ENCODE data around the gene ACSL1. TPM values are rescaled to one million over a fixed set of nuclear protein-coding genes. Genes with fewer than 3 reads are reported as not detected.

ACSL1 gene
- total and polyA plus RNA-seq, 9 of the 15 experiments (the other 6 are each of a cell fraction or from before 2014, with no cell fraction given) = 6.7 to 24.1 (median 15.0) TPM

DNA sequence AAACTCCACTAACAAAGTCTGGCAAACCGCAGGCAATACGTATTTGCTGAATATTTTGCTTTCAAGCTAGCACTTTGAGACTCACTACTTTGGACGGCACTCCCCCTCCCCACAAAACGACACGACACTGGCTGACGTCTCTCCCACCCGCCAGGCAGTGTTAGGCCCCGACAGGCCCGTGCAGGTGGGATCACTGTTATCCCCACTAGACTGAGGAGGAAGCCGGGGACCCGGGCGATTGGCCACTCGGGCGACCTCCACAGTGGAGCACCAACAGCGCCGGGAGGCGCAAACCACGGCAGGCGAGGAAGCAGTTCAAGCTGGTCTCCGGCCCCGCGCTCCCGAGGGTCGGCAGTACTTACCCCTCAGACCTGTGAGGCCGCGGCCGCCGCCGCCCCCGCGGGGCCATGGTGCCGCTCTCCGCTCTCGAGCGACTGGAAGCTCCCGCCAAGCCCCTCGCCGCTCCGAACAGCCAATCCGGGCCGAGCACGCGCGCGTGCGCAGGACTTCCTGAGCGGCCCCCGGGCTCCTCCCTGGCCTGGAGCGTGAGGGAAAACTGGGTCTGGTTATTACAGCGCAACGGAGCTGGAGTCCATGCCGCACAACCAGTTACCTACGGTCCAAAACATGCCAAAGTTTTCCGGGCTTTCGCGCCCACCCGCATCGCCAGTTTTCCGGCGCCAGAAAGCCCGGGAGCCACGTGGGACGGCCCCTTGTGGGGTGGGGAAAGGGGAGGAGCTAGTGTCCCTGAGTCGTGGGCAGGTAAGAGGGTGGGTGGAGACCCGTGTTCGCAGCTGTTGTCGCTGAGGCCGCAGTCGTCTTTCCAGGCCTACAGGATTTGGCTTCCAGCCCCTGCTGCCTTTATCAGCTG, 91.9 kb downstream of the ACSL1 start, which contains the start of gene CENPU (continued):
- peak; percentile 69; the same call in 1 of the 2 replicates for TF ChIP-seq ZBTB5 (IDR thresholded peaks at IDR 0.05)
- peak; percentile 48 for TF ChIP-seq CBFA2T3 (IDR thresholded peaks at IDR 0.05)
- TF ChIP-seq MBD1 (CRISPR knock-in tag; IDR thresholded peaks at IDR 0.05) = no peak
- TF ChIP-seq, protein P1, sequence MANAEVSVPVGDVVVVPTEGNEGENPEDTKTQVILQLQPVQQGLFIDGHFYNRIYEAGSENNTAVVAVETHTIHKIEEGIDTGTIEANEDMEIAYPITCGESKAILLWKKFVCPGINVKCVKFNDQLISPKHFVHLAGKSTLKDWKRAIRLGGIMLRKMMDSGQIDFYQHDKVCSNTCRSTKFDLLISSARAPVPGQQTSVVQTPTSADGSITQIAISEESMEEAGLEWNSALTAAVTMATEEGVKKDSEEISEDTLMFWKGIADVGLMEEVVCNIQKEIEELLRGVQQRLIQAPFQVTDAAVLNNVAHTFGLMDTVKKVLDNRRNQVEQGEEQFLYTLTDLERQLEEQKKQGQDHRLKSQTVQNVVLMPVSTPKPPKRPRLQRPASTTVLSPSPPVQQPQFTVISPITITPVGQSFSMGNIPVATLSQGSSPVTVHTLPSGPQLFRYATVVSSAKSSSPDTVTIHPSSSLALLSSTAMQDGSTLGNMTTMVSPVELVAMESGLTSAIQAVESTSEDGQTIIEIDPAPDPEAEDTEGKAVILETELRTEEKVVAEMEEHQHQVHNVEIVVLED (CRISPR knock-in tag; IDR thresholded peaks at IDR 0.05) = peak; percentile 66; the same call in 1 of the 2 replicates
- peak; percentile 68 for TF ChIP-seq ATF1 (CRISPR knock-in tag; IDR thresholded peaks at IDR 0.05)
- TF ChIP-seq ATF1 (tag; IDR thresholded peaks at IDR 0.05) = peak; percentile 89
- TF ChIP-seq NFATC3 (IDR thresholded peaks at IDR 0.05) = no peak
- TF ChIP-seq USF1 (CRISPR knock-in tag; IDR thresholded peaks at IDR 0.05) = peak; percentile 95
- no peak for TF ChIP-seq RBM17 (IDR thresholded peaks at IDR 0.05; ENCODE audit: borderline replicate concordance, low read depth, low read length)
- no peak for TF ChIP-seq SPI1 (IDR thresholded peaks at IDR 0.05; ENCODE audit: borderline replicate concordance, low read depth, low read length)
- no peak for TF ChIP-seq OTX1 (CRISPR knock-in tag; IDR thresholded peaks at IDR 0.05)
- TF ChIP-seq, protein P2, sequence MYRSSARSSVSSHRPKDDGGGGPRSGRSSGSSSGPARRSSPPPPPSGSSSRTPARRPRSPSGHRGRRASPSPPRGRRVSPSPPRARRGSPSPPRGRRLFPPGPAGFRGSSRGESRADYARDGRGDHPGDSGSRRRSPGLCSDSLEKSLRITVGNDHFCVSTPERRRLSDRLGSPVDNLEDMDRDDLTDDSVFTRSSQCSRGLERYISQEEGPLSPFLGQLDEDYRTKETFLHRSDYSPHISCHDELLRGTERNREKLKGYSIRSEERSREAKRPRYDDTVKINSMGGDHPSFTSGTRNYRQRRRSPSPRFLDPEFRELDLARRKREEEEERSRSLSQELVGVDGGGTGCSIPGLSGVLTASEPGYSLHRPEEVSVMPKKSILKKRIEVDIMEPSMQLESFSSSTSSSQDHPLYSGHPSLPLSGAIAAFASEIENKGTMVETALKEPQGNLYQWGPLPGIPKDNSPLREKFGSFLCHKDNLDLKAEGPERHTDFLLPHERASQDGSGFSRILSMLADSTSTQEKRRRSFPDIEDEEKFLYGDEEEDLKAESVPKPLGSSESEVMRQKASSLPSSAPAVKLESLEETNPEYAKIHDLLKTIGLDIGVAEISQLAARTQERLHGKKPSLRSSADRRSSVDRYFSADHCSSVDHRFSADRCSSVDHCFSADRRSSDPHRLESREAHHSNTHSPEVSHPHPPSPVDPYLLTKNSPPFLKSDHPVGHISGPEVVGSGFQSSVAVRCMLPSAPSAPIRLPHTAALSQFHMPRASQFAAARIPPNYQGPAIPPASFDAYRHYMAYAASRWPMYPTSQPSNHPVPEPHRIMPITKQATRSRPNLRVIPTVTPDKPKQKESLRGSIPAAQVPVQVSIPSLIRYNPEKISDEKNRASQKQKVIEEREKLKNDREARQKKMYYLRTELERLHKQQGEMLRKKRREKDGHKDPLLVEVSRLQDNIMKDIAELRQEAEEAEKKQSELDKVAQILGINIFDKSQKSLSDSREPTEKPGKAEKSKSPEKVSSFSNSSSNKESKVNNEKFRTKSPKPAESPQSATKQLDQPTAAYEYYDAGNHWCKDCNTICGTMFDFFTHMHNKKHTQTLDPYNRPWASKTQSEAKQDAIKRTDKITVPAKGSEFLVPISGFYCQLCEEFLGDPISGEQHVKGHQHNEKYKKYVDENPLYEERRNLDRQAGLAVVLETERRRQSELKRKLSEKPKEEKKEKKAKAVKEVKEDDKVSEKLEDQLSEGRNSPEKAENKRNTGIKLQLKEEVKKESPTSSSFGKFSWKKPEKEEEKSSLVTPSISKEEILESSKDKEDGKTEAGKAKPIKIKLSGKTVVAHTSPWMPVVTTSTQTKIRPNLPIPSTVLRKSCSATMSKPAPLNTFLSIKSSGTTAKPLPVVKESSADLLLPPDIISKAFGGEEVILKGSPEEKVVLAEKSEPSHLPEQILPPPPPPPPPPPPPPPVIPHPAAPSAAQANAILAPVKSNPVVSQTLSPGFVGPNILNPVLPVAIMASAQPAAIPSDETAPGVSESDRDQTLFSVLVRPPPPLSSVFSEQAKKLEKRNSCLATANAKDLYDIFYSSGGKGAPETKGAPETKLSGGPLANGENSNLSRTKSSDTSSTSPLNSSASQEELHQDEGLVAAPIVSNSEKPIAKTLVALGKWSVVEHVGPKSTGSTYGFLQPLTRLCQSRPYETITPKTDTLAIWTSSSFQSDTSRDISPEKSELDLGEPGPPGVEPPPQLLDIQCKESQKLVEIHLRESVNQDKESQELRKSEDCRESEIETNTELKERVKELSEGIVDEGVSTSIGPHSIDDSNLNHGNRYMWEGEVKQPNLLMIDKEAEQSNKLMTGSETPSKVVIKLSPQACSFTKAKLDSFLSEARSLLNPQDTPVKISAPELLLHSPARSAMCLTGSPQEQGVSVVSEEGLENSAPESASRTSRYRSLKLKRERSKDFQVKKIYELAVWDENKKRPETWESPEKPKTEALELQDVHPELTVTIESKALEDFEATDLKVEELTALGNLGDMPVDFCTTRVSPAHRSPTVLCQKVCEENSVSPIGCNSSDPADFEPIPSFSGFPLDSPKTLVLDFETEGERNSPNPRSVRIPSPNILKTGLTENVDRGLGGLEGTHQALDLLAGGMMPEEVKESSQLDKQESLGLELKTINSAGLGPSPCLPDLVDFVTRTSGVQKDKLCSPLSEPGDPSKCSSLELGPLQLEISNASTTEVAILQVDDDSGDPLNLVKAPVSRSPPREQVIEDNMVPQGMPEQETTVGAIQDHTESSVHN (IDR thresholded peaks at IDR 0.05; ENCODE audit: borderline replicate concordance in 1 of 2, low read depth in 1 of 2) = no peak

Measured in K562 (cell line).